Parathyroid adenoma (tissue), 2 donors: ENCODE results near the gene BANK1.

ENCODE experiments used
- H2AFZ ChIP-seq: fragments of 300-600 bp; sonication (generic); one replicate; pipeline ENCODE4 v1.7.0; 2017; ENCODE audit warnings: antibody characterized with exemption, mild to moderate bottlenecking
- H3K27ac ChIP-seq: fragments of 300-600 bp; sonication (generic); one replicate; pipeline ENCODE4 v1.7.0; 2017
- H3K27me3 ChIP-seq: fragments of 300-600 bp; sonication (generic); one replicate; pipeline ENCODE4 v1.7.0; 2017; ENCODE audit warnings: low read length; ENCODE audit not compliant: control insufficient read depth, insufficient read depth
- H3K36me3 ChIP-seq: fragments of 300-600 bp; sonication (generic); one replicate; pipeline ENCODE4 v1.7.0; 2017; ENCODE audit warnings: low read length; ENCODE audit not compliant: control insufficient read depth, insufficient read depth
- H3K4me1 ChIP-seq: fragments of 300-600 bp; sonication (generic); one replicate; pipeline ENCODE4 v1.7.0; 2017; ENCODE audit warnings: control low read depth
- H3K4me2 ChIP-seq: fragments of 300-600 bp; sonication (generic); one replicate; pipeline ENCODE4 v1.7.0; 2017; ENCODE audit warnings: low read length
- H3K4me3 ChIP-seq: fragments of 300-600 bp; sonication (generic); one replicate; pipeline ENCODE4 v1.7.0; 2017; ENCODE audit warnings: low read depth, low read length
- H3K79me2 ChIP-seq: fragments of 300-600 bp; sonication (generic); one replicate; pipeline ENCODE4 v1.7.0; 2017; ENCODE audit warnings: control low read depth
- H3K9ac ChIP-seq: fragments of 300-600 bp; sonication (generic); one replicate; pipeline ENCODE4 v1.7.0; 2017; ENCODE audit warnings: mild to moderate bottlenecking
- H3K9me3 ChIP-seq: fragments of 300-600 bp; sonication (generic); one replicate; pipeline ENCODE4 v1.7.0; 2017; ENCODE audit warnings: low read length; ENCODE audit not compliant: control insufficient read depth
- TF ChIP-seq, protein P1 (sequence below): fragments of 300-600 bp; sonication (generic); IDR thresholded peaks from one replicate; pipeline ENCODE4 v1.7.0; 2017; ENCODE audit warnings: antibody characterized with exemption, mild to moderate bottlenecking
- donor health status: primary hyperparathyroidism.

The BANK1 gene, protein sequence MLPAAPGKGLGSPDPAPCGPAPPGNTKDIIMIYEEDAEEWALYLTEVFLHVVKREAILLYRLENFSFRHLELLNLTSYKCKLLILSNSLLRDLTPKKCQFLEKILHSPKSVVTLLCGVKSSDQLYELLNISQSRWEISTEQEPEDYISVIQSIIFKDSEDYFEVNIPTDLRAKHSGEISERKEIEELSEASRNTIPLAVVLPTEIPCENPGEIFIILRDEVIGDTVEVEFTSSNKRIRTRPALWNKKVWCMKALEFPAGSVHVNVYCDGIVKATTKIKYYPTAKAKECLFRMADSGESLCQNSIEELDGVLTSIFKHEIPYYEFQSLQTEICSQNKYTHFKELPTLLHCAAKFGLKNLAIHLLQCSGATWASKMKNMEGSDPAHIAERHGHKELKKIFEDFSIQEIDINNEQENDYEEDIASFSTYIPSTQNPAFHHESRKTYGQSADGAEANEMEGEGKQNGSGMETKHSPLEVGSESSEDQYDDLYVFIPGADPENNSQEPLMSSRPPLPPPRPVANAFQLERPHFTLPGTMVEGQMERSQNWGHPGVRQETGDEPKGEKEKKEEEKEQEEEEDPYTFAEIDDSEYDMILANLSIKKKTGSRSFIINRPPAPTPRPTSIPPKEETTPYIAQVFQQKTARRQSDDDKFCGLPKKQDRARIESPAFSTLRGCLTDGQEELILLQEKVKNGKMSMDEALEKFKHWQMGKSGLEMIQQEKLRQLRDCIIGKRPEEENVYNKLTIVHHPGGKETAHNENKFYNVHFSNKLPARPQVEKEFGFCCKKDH

DNA sequence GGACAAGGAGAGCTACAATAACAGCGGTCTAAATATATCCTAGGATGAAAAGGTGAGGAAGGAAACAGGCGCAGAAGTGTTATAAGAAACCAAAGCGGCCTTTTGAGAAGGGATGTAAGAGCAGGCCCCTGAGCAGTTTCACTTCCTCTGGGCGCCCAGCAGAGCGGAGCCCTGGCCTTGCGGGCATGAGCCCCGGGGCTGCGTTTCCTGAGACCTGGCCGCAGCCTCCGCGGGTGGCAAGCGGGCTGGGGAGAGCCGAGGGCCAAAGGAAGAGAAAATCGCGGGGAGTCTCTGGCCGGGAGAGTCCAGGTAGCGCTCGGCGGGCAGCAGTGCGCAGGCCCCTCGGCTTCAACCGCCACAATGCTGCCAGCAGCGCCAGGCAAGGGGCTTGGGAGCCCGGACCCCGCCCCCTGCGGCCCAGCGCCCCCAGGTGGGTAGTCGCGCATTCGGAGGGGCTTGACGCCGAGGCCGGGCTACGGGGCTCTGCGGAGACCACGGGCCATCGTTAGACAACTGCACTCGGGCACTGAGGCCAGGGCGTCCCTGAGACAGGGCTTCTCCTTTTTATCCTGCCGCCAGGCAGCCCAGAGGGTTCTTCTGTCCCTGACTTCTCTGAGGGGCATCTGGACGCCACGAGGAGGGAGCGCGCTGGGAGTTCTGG, at the start of gene BANK1:
Gene BANK1 (plus strand): TSS at position 210 of the 661 bp plus-strand sequence. CDS start 151 bp downstream, at position 361.
- H3K4me2 ChIP-seq: peak within 1 kb of the TSS; percentile 73
- H3K27me3 ChIP-seq: no peaks in the 10 kb centered on the region
- no peaks in the 10 kb centered on the region for H3K36me3 ChIP-seq
- H3K4me1 ChIP-seq: no peaks in the 10 kb centered on the region
- H2AFZ ChIP-seq: peak within 1 kb of the TSS; percentile 82
- TF ChIP-seq, protein P1, sequence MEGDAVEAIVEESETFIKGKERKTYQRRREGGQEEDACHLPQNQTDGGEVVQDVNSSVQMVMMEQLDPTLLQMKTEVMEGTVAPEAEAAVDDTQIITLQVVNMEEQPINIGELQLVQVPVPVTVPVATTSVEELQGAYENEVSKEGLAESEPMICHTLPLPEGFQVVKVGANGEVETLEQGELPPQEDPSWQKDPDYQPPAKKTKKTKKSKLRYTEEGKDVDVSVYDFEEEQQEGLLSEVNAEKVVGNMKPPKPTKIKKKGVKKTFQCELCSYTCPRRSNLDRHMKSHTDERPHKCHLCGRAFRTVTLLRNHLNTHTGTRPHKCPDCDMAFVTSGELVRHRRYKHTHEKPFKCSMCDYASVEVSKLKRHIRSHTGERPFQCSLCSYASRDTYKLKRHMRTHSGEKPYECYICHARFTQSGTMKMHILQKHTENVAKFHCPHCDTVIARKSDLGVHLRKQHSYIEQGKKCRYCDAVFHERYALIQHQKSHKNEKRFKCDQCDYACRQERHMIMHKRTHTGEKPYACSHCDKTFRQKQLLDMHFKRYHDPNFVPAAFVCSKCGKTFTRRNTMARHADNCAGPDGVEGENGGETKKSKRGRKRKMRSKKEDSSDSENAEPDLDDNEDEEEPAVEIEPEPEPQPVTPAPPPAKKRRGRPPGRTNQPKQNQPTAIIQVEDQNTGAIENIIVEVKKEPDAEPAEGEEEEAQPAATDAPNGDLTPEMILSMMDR: no peak
- H3K4me3 ChIP-seq: peak within 1 kb of the TSS; percentile 55
- peak within 1 kb of the TSS; percentile 19 for H3K27ac ChIP-seq
- H3K79me2 ChIP-seq: no peaks in the 10 kb centered on the region
- no peak within 1 kb of the TSS for H3K9ac ChIP-seq
- no peaks in the 10 kb centered on the region for H3K9me3 ChIP-seq

DNA sequence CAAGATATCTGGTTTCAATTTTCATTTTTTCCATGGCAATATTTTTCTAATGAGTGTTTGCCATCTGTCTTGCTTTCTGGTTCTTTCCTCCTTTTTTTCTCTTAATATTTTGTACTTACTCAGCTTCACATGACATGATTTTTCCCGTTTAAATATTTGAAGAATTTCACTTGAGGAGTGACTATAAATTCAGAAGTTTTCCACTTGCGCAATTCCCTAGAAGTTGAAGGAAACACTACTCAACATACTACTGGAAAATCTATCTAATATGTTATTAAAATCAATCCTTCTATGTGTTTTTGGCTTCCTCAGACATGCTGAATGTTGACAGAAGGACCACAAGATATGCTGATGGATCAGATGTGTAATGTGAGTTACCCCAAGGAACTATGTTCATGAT, 36.8 kb upstream of the BANK1 start:
- no peaks in the 10 kb centered on the region for H3K4me1 ChIP-seq

DNA sequence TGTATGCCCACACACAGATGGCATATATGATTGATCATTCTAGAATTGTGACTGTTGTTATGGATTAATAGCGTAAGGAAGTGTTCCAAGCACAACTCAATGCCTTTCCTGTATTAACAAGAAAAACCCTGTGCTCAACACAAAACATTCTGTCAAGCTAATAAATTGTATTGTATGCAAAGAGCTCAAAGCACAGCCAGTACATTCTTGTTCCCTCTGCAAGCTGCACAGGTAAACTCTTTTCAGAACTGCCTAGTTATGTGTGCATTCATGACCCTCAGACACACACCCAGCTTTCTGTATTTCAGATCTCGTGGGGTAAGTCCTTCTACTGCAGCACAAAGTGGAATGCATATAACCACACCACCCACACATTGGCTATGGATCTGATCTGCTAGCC, 34.3 kb upstream of the BANK1 start:
- H3K27me3 ChIP-seq: no peaks in the 10 kb centered on the region
- H2AFZ ChIP-seq: no peak overlapping the region
- H3K4me2 ChIP-seq: no peak overlapping the region
- H3K9ac ChIP-seq: no peak overlapping the region
- no peaks in the 10 kb centered on the region for H3K36me3 ChIP-seq
- no peaks in the 10 kb centered on the region for H3K9me3 ChIP-seq
- H3K4me3 ChIP-seq: no peak overlapping the region
- no peaks in the 10 kb centered on the region for H3K4me1 ChIP-seq
- no peaks in the 10 kb centered on the region for H3K79me2 ChIP-seq
- H3K27ac ChIP-seq: no peak overlapping the region
- TF ChIP-seq, protein P1: no peak

More for the DNA sequence above, 36.8 kb upstream of the BANK1 start:
- H3K36me3 ChIP-seq: no peaks in the 10 kb centered on the region
- no peak overlapping the region for H3K4me3 ChIP-seq
- H3K27me3 ChIP-seq: no peaks in the 10 kb centered on the region
- no peak overlapping the region for H3K27ac ChIP-seq
- H3K9ac ChIP-seq: no peak overlapping the region
- TF ChIP-seq, protein P1: no peak
- no peak overlapping the region for H2AFZ ChIP-seq
- no peaks in the 10 kb centered on the region for H3K9me3 ChIP-seq
- H3K79me2 ChIP-seq: no peaks in the 10 kb centered on the region
- H3K4me2 ChIP-seq: no peak overlapping the region

DNA sequence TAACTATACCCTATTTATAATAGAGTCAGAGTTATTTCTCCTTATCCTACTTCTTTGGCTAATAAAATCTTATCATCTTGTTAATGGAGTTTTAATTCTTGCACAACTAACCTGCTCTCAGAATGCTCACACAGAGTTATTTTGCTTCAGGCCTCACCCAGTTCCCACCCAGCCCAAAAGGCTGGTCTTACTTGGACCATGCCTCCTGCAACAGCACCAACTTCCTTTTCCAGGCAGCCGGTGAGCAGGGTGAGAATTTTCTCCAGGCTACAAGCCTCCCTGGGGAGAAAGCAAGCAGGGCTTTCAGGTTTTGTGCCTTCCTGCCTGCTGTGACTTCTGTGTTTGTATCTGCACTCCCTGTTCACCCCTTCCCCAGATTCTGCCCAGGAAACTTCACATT, 29.1 kb upstream of the BANK1 start:
- Histone ChIP-seq H3K9ac (no peak overlapping the region), H3K9me3 (no peaks in the 10 kb centered on the region), H3K79me2 (no peaks in the 10 kb centered on the region), H3K27me3 (no peaks in the 10 kb centered on the region), H3K27ac (no peak overlapping the region), H3K4me2 (no peak overlapping the region), H3K4me1 (no peaks in the 10 kb centered on the region), H3K4me3 (no peak overlapping the region), H2AFZ (no peak overlapping the region), H3K36me3 (no peaks in the 10 kb centered on the region)
- TF ChIP-seq, protein P1: no peak
